GM12878 (cell line): Measurements from ENCODE around the gene IFIT3. TPM values are rescaled to one million over a fixed set of nuclear protein-coding genes. Genes with fewer than 3 reads are reported as not detected.

Experiments used
- ATAC-seq: fragments of 200-7000 bp; cut with Tn5 transposase; 3 replicates; pipeline ENCODE4 v1.9.1; 2020; ENCODE audit warnings: mild to moderate bottlenecking, moderate library complexity
- BruUV-seq: library from RNA; stranded (reverse); fragments of 400-500 nt; replicated peaks from 2 replicates; lab custom pipeline; 2021; lab: Mats Ljungman, UMichigan
- CTCF ChIA-PET: fragments of 300-600 bp; sonication (Branson Sonifier 250); formaldehyde crosslinking; extraction: SDS; loops from one replicate; lab custom pipeline; 2021; ENCODE audit warnings: inconsistent platforms; lab: Yijun Ruan, JAX
- POLR2A ChIA-PET: fragments of 350-600 bp; formaldehyde crosslinking; extraction: SDS; loops from one replicate; lab custom pipeline; 2021; ENCODE audit warnings: inconsistent platforms; lab: Charles Lee
- RAD21 ChIA-PET: fragments of 300-600 bp; sonication (Branson Sonifier 250); formaldehyde crosslinking; loops from one replicate; lab custom pipeline; 2023; ENCODE audit warnings: antibody characterized with exemption; ENCODE audit not compliant: unreplicated experiment; lab: Charles Lee
- SMC1A ChIA-PET: fragments of 300-600 bp; sonication (Branson Sonifier 250); formaldehyde crosslinking; loops from one replicate; lab custom pipeline; 2023; ENCODE audit not compliant: unreplicated experiment, uncharacterized antibody; lab: Charles Lee
- DNase-seq: peaks from one replicate; pipeline ENCODE4 v3.0.0-alpha.2; 2011; ENCODE audit warnings: low read depth, low spot score
- FAIRE-seq: peaks from 3 replicates; lab custom pipeline; 2011; peaks lifted over from hg19 to GRCh38; lab: Jason Lieb, UNC
- H2AFZ ChIP-seq: 2 replicates; pipeline ENCODE4 v1.6.0; 2011; ENCODE audit warnings: low read depth, low read length, control low read depth; ENCODE audit not compliant: control insufficient read depth
- H3K27ac ChIP-seq: 2 replicates; pipeline ENCODE4 v1.5.1; 2011; ENCODE audit warnings: control low read depth; ENCODE audit not compliant: control insufficient read depth, insufficient read depth
- H3K27me3 ChIP-seq, 2 experiments: replicated peaks in 1 of 2; 2 replicates each; pipeline versions ENCODE4 v1.6.0 to v1.6.1; 2011; ENCODE audit warnings: low read length in 1 of 2; ENCODE audit not compliant: control insufficient read depth in 2 of 2, insufficient read depth in 2 of 2
- H3K36me3 ChIP-seq, 2 experiments: 2 replicates each; pipeline ENCODE4 v1.5.1; 2011; ENCODE audit warnings: low read length in 1 of 2; ENCODE audit not compliant: control insufficient read depth in 2 of 2, insufficient read depth in 2 of 2
- H3K4me1 ChIP-seq: 2 replicates; pipeline ENCODE4 v1.6.1; 2011; ENCODE audit warnings: mild to moderate bottlenecking, low read length, moderate library complexity, mixed read lengths; ENCODE audit not compliant: control insufficient read depth, insufficient read depth
- H3K4me2 ChIP-seq: 2 replicates; pipeline ENCODE4 v1.6.0; 2011; ENCODE audit warnings: control low read depth; ENCODE audit not compliant: control insufficient read depth, insufficient read depth
- H3K4me3 ChIP-seq: fragments of 200-600 bp; sonication (generic); 2 replicates; pipeline ENCODE4 v1.5.1; 2016
- H3K79me2 ChIP-seq: 2 replicates; pipeline ENCODE4 v1.6.0; 2011; ENCODE audit warnings: low read length; ENCODE audit not compliant: control insufficient read depth, insufficient read depth
- H3K9ac ChIP-seq: 2 replicates; pipeline ENCODE4 v1.8.0; 2011; ENCODE audit warnings: low read length, control low read depth, mixed read lengths; ENCODE audit not compliant: control insufficient read depth, insufficient read depth
- H3K9me3 ChIP-seq: replicated peaks from 3 replicates; pipeline ENCODE4 v1.5.1; 2011; ENCODE audit warnings: mild to moderate bottlenecking, low read length; ENCODE audit not compliant: control insufficient read depth, insufficient read depth
- H4K20me1 ChIP-seq: 2 replicates; pipeline ENCODE4 v1.6.0; 2011; ENCODE audit not compliant: control insufficient read depth, insufficient read depth
- E2F8 ChIP-seq: fragments of 450-650 bp; IDR thresholded peaks from 2 replicates; pipeline ENCODE4 v1.6.1; 2018; ENCODE audit warnings: mild to moderate bottlenecking, low read depth, moderate library complexity; ENCODE audit not compliant: partially characterized antibody
- E4F1 ChIP-seq: fragments of 450-650 bp; IDR thresholded peaks from 2 replicates; pipeline ENCODE4 v1.6.1; 2018; ENCODE audit warnings: borderline replicate concordance, mild to moderate bottlenecking; ENCODE audit not compliant: partially characterized antibody
- EZH2 ChIP-seq: IDR thresholded peaks from 2 replicates; pipeline ENCODE4 v1.6.1; 2012; ENCODE audit warnings: low read depth, mild to moderate bottlenecking, control low read depth, inconsistent platforms, low read length, borderline replicate concordance; ENCODE audit not compliant: control insufficient read depth
- KAT2A ChIP-seq: conservative IDR thresholded peaks from 2 replicates; pipeline ENCODE4 v1.6.1; 2011; ENCODE audit warnings: low read depth, low read length; ENCODE audit not compliant: control insufficient read depth
- MEF2B ChIP-seq: fragments of 450-650 bp; IDR thresholded peaks from 2 replicates; pipeline ENCODE4 v1.6.1; 2018; ENCODE audit warnings: mild to moderate bottlenecking, moderate library complexity; ENCODE audit not compliant: partially characterized antibody, poor library complexity, severe bottlenecking
- MXI1 ChIP-seq: fragments of 150-350 bp; IDR thresholded peaks from 2 replicates; pipeline ENCODE4 v1.6.1; 2011; ENCODE audit warnings: low read depth, mild to moderate bottlenecking, inconsistent platforms, low read length, improper control_type of control experiment
- MYC ChIP-seq: IDR thresholded peaks from 2 replicates; pipeline ENCODE4 v1.6.1; 2011; ENCODE audit warnings: mild to moderate bottlenecking, low read length, moderate library complexity, inconsistent platforms; ENCODE audit not compliant: insufficient read depth, insufficient replicate concordance, insufficient read length, severe bottlenecking
- NFYA ChIP-seq: IDR thresholded peaks from 2 replicates; pipeline ENCODE4 v1.6.1; 2011; ENCODE audit warnings: low read depth, mild to moderate bottlenecking, low read length, improper control_type of control experiment, borderline replicate concordance
- REST ChIP-seq: IDR thresholded peaks from 2 replicates; pipeline ENCODE4 v1.6.1; 2012; ENCODE audit warnings: mild to moderate bottlenecking, low read depth, low read length
- SMAD1 ChIP-seq: fragments of 450-650 bp; IDR thresholded peaks from 2 replicates; pipeline ENCODE4 v1.6.1; 2018; ENCODE audit warnings: mild to moderate bottlenecking, low read depth; ENCODE audit not compliant: partially characterized antibody
- SP1 ChIP-seq: IDR thresholded peaks from one replicate; pipeline ENCODE4 v1.6.1; 2011; ENCODE audit warnings: low read depth, low read length
- ZNF24 ChIP-seq: fragments of 450-650 bp; IDR thresholded peaks from 2 replicates; pipeline ENCODE4 v1.6.1; 2017; ENCODE audit warnings: antibody characterized with exemption, mild to moderate bottlenecking
- WGBS: methylation state at CpG from one replicate; pipeline ENCODE4 v1.1.6; 2016; ENCODE audit warnings: low lambda C conversion rate; ENCODE audit not compliant: insufficient replicate concordance, insufficient coverage; ENCODE audit errors: missing lambda C conversion rate; 5-methylcytosine and 5-hydroxymethylcytosine counted together
- in situ Hi-C: fragments of 300-500 bp; cut with MboI; formaldehyde crosslinking; loops from 9 replicates; pipeline ENCODE4 v1.14.3; 2018; ENCODE audit warnings: mixed read lengths
- intact Hi-C: fragments of 100-400 bp; cut with micrococcal nuclease; formaldehyde crosslinking; loops from one replicate; pipeline ENCODE4 v1.14.2; 2022; ENCODE audit not compliant: unreplicated experiment
- polyA plus RNA-seq, 11 experiments: library from polyadenylated mRNA; depleted of rRNA in 4 of 11; unstranded in 6 of 11; stranded (reverse) in 5 of 11; fragments of >200 nt; fragmentation: Nextera tagmentation in 4 of 11; fragmentation: Illumina TruSeq in 1 of 11; extraction: Ambion mirVana in 4 of 11; extraction: Trizol in 1 of 11; gene quantifications; 1 replicate in 1 of 11; 2 replicates in 10 of 11; pipeline versions ENCODE4 v1.2.1 to v1.2.3, GENCODE V29; 2011 to 2016; ENCODE audit warnings: inconsistent platforms in 2 of 11, missing spikeins in 2 of 11, low read depth in 1 of 11
- total RNA-seq, 4 experiments: library from RNA; depleted of rRNA in 3 of 4; stranded (reverse); fragments of >200 nt in 3 of 4; fragmentation: Illumina TruSeq in 1 of 4; extraction: Trizol in 1 of 4; gene quantifications; 2 replicates each; pipeline versions ENCODE4 v1.2.1 to v1.2.3, GENCODE V29; 2013 to 2021

IFIT3 gene
- total and polyA plus RNA-seq, 10 of the 15 experiments (the other 5 are each of a cell fraction or from before 2014, with no cell fraction given), result 27.0 to 70.2 (median 51.1) TPM

- FAIRE-seq, result no peak
- no peak for TF ChIP-seq MXI1
- TF ChIP-seq E2F8, result no peak
- no peak for TF ChIP-seq SMAD1
- no peak for TF ChIP-seq E4F1
- no peak for TF ChIP-seq KAT2A
- no peak for TF ChIP-seq SP1
- TF ChIP-seq MEF2B, result no peak
- no peak for TF ChIP-seq REST
- TF ChIP-seq MYC, result no peak
- no peak for TF ChIP-seq ZNF24
- TF ChIP-seq EZH2, result no peak
- no peak for TF ChIP-seq NFYA
Measured at GRCh38 chr10:89345367-89346000, 17.7 kb downstream of the IFIT3 start.

More at GRCh38 chr10:89345367-89346000, 17.7 kb downstream of the IFIT3 start:
- H4K20me1 ChIP-seq, result no peaks in the 10 kb centered on the region
- no peak overlapping the region for H3K9ac ChIP-seq
- POLR2A ChIA-PET, result no interaction called here
- SMC1A ChIA-PET, result interaction anchor here (0.9 to 8.3 kb wide), 4 partner anchors 7 to 90 kb away, joined by 3 to 97 read pairs (median 12); partner anchors contain the start of gene IFIT1
- no peak overlapping the region for H3K4me2 ChIP-seq
- no TSS peak for BruUV-seq
- in situ Hi-C loops, result no loop called here
- no peak overlapping the region for H3K4me3 ChIP-seq
- ATAC-seq (no peak), DNase-seq (no peak)
- no peaks in the 10 kb centered on the region for H3K79me2 ChIP-seq
- no peak overlapping the region for H3K27ac ChIP-seq
- H3K36me3 ChIP-seq, result peaks cover 0 to 2% of the 10 kb centered on the region in 2 experiments; a peak in 2 of 4 replicates
- intact Hi-C loops, result no loop called here
- no peaks in the 10 kb centered on the region for H3K27me3 ChIP-seq
- H3K9me3 ChIP-seq, result no peaks in the 10 kb centered on the region
- no peak overlapping the region for H2AFZ ChIP-seq
- WGBS, result 91% methylated on average over 4 of the region's 4 CpGs
- H3K4me1 ChIP-seq, result peaks cover 33% of the 10 kb centered on the region
- RAD21 ChIA-PET, result interaction anchor here (4.1 kb wide), 1 partner anchor 23 kb away, joined by 23 read pairs; no protein-coding TSS in a partner anchor
- CTCF ChIA-PET, result interaction anchor here (1.0 to 4.5 kb wide), 3 partner anchors 13 to 43 kb away, joined by 4 to 39 read pairs (median 5); no protein-coding TSS in a partner anchor
